ENCODE data around the gene MAGI2. TPM values are rescaled to one million over a fixed set of nuclear protein-coding genes. Genes with fewer than 3 reads are reported as not detected.

Gene MAGI2
- total and polyA plus RNA-seq, 2 donors (not counting 3 experiments of a cell fraction or from before 2014, with no cell fraction given): 0.28 to 6.0 TPM

- no peak overlapping the region for H3K4me2 ChIP-seq (ENCODE audit: insufficient read depth, low read length)
- H4K20me1 ChIP-seq (replicated peaks; ENCODE audit: control insufficient read depth, extremely low read depth, insufficient read depth, low read length): no peaks in the 10 kb centered on the region
- H3K9me3 ChIP-seq (replicated peaks; ENCODE audit: control insufficient read depth, insufficient read depth, low read length): no peaks in the 10 kb centered on the region
- no peaks in the 10 kb centered on the region for H3K36me3 ChIP-seq (ENCODE audit: control insufficient read depth in 2 of 2, extremely low read depth in 1 of 2, insufficient read depth in 2 of 2, low read length in 2 of 2)
- H3K4me1 ChIP-seq (ENCODE audit: control insufficient read depth, extremely low read depth, insufficient read depth, low read length): no peaks in the 10 kb centered on the region
- no peak overlapping the region for H2AFZ ChIP-seq (ENCODE audit: low read depth, low read length)
- no peak overlapping the region for H3K4me3 ChIP-seq (replicated peaks in 1 of 3; ENCODE audit: insufficient read depth in 1 of 3, low read depth in 1 of 3, low read length in 3 of 3)
- H3K9me1 ChIP-seq (replicated peaks; ENCODE audit: control insufficient read depth, extremely low read depth, insufficient read depth, low read length): no peaks in the 10 kb centered on the region
- peaks cover 2 to 3% of the 10 kb centered on the region in 2 experiments for H3K27me3 ChIP-seq (ENCODE audit: control insufficient read depth in 2 of 2, insufficient read depth in 2 of 2, low read length in 2 of 2)
- intact Hi-C loops (cut with micrococcal nuclease): no loop called here
- H3K9ac ChIP-seq (replicated peaks; ENCODE audit: extremely low read depth, insufficient read depth, low read length): no peak overlapping the region
- BruUV-seq (replicated peaks): no TSS peak
- no peak for TF ChIP-seq CTCF (IDR thresholded peaks at IDR 0.05; ENCODE audit: extremely low read depth in 1 of 2, insufficient read depth in 1 of 2, low read depth in 1 of 2, low read length in 2 of 2)
- no peak for TF ChIP-seq POLR2A (IDR thresholded peaks at IDR 0.05; ENCODE audit: low read depth, low read length)
- no peak for TF ChIP-seq JUN (IDR thresholded peaks at IDR 0.05; ENCODE audit: borderline replicate concordance, insufficient read depth, insufficient read length, low read depth)
- no peak for TF ChIP-seq MYC (IDR thresholded peaks at IDR 0.05; ENCODE audit: low read depth, low read length)
- TF ChIP-seq POLR2AphosphoS5 (IDR thresholded peaks at IDR 0.05; ENCODE audit: insufficient read depth, low read depth, low read length): no peak
- FAIRE-seq (no peak), DNase-seq (ENCODE audit: low read depth, low spot score) (no peak)
- no peaks in the 10 kb centered on the region for H3K79me2 ChIP-seq (ENCODE audit: control insufficient read depth, insufficient read depth, low read length)
- dilution Hi-C loops (cut with MboI; ENCODE audit: extremely low pct_ligation_motif_present, low sequenced_read_pairs): no loop called here
- CTCF ChIA-PET: interaction anchor here (1.5 kb wide), 1 partner anchor 8 kb away, joined by 3 read pairs; no protein-coding TSS in a partner anchor
- no peak overlapping the region for H3K27ac ChIP-seq (ENCODE audit: insufficient read depth, low read depth, low read length)
- POLR2A ChIA-PET: no interaction called here
Measured at GRCh38 chr7:78052112-78052511, 1401.4 kb downstream of the MAGI2 start.

- Histone ChIP-seq H3K36me3 (ENCODE audit: control insufficient read depth in 2 of 2, extremely low read depth in 1 of 2, insufficient read depth in 2 of 2, low read length in 2 of 2) (no peaks in the 10 kb centered on the region), H3K4me3 (replicated peaks in 1 of 3; ENCODE audit: insufficient read depth in 1 of 3, low read depth in 1 of 3, low read length in 3 of 3) (no peak overlapping the region), H2AFZ (ENCODE audit: low read depth, low read length) (no peak overlapping the region), H3K27me3 (ENCODE audit: control insufficient read depth in 2 of 2, insufficient read depth in 2 of 2, low read length in 2 of 2) (peaks cover 0 to 2% of the 10 kb centered on the region in 2 experiments), H3K4me2 (ENCODE audit: insufficient read depth, low read length) (no peak overlapping the region), H4K20me1 (replicated peaks; ENCODE audit: control insufficient read depth, extremely low read depth, insufficient read depth, low read length) (no peaks in the 10 kb centered on the region), H3K9ac (replicated peaks; ENCODE audit: extremely low read depth, insufficient read depth, low read length) (no peak overlapping the region), H3K79me2 (ENCODE audit: control insufficient read depth, insufficient read depth, low read length) (no peaks in the 10 kb centered on the region), H3K27ac (ENCODE audit: insufficient read depth, low read depth, low read length) (no peak overlapping the region), H3K9me3 (replicated peaks; ENCODE audit: control insufficient read depth, insufficient read depth, low read length) (no peaks in the 10 kb centered on the region), H3K9me1 (replicated peaks; ENCODE audit: control insufficient read depth, extremely low read depth, insufficient read depth, low read length) (no peaks in the 10 kb centered on the region), H3K4me1 (ENCODE audit: control insufficient read depth, extremely low read depth, insufficient read depth, low read length) (no peaks in the 10 kb centered on the region)
- CTCF ChIA-PET: interaction anchor here (1.3 kb wide), 1 partner anchor 27 kb away, joined by 5 read pairs; no protein-coding TSS in a partner anchor
- BruUV-seq (replicated peaks): no TSS peak
- POLR2A ChIA-PET: no interaction called here
- no peak for FAIRE-seq
- dilution Hi-C loops (cut with MboI; ENCODE audit: extremely low pct_ligation_motif_present, low sequenced_read_pairs) (no loop called here), intact Hi-C loops (cut with micrococcal nuclease) (loop anchor here (10.0 kb wide), 1 partner anchor 393 kb away; no protein-coding TSS in a partner anchor)
- no peak for DNase-seq (ENCODE audit: low read depth, low spot score)
- TF ChIP-seq MAX (IDR thresholded peaks at IDR 0.05; ENCODE audit: insufficient read depth, insufficient read length): no peak
- TF ChIP-seq JUN (IDR thresholded peaks at IDR 0.05; ENCODE audit: borderline replicate concordance, insufficient read depth, insufficient read length, low read depth): no peak
- TF ChIP-seq POLR2AphosphoS5 (IDR thresholded peaks at IDR 0.05; ENCODE audit: insufficient read depth, low read depth, low read length): no peak
- TF ChIP-seq POLR2A (IDR thresholded peaks at IDR 0.05; ENCODE audit: low read depth, low read length): no peak
- TF ChIP-seq GATA2 (IDR thresholded peaks at IDR 0.05; ENCODE audit: insufficient read depth, insufficient read length, low read depth, low read length): no peak
- TF ChIP-seq CTCF (IDR thresholded peaks at IDR 0.05; ENCODE audit: extremely low read depth in 1 of 2, insufficient read depth in 1 of 2, low read depth in 1 of 2, low read length in 2 of 2): no peak
- no peak for TF ChIP-seq EZH2 (IDR thresholded peaks at IDR 0.05; ENCODE audit: borderline replicate concordance, low read depth, low read length, severe bottlenecking)
- no peak for TF ChIP-seq FOS (IDR thresholded peaks at IDR 0.05; ENCODE audit: borderline replicate concordance, insufficient read depth, low read length)
- no peak for TF ChIP-seq MYC (IDR thresholded peaks at IDR 0.05; ENCODE audit: low read depth, low read length)
Measured at GRCh38 chr7:78047800-78048199, 1405.7 kb downstream of the MAGI2 start.
